GM19455 (cell line): ENCODE data around the gene FOXB2.

Source experiments
- ATAC-seq: cut with Tn5 transposase; IDR thresholded peaks from one replicate; pipeline ENCODE4 v1.9.1; 2021; ENCODE audit not compliant: unreplicated experiment

Gene FOXB2

GRCh38 chr9:77063645-77064285, 44.3 kb downstream of the FOXB2 start:
- ATAC-seq = no peak

GRCh38 chr9:77066388-77066787, 46.9 kb downstream of the FOXB2 start:
- no peak for ATAC-seq
